ENCODE data around the gene SDCCAG8. TPM values are rescaled to one million over a fixed set of nuclear protein-coding genes. Genes with fewer than 3 reads are reported as not detected.

Gene SDCCAG8
- total RNA-seq, 1 donor from 2014 or later, result 24.5 TPM

GRCh38 chr1:243415663-243416408 lies 160.0 kb downstream of the SDCCAG8 start:
- peaks cover 11% of the 10 kb centered on the region for H3K36me3 ChIP-seq (ENCODE audit: insufficient read depth, low read length)
- FAIRE-seq, result no peak
- no peaks in the 10 kb centered on the region for H3K9me3 Mint-ChIP-seq (ENCODE audit: unreplicated experiment)
- H3K4me3 Mint-ChIP-seq (ENCODE audit: unreplicated experiment), result no peak overlapping the region
- H3K27me3 ChIP-seq (ENCODE audit: insufficient read depth, low read length), result no peaks in the 10 kb centered on the region
- no peaks in the 10 kb centered on the region for H3K9me3 ChIP-seq (ENCODE audit: insufficient read depth, low read depth, low read length)
- H3K4me1 ChIP-seq (ENCODE audit: insufficient read depth, low read length), result peaks cover 3% of the 10 kb centered on the region
- peaks cover 9% of the 10 kb centered on the region for H3K36me3 Mint-ChIP-seq (ENCODE audit: low read depth, unreplicated experiment)
- no peaks in the 10 kb centered on the region for H3K79me2 ChIP-seq (ENCODE audit: insufficient read depth, low read length)
- no peaks in the 10 kb centered on the region for H3K27me3 Mint-ChIP-seq (ENCODE audit: low read depth, unreplicated experiment)
- no peak overlapping the region for H3K27ac Mint-ChIP-seq (ENCODE audit: unreplicated experiment)
- no peak for TF ChIP-seq CTCF (IDR thresholded peaks at IDR 0.05; ENCODE audit: insufficient read depth, low read depth, low read length)
- TF ChIP-seq EZH2 (IDR thresholded peaks at IDR 0.05; ENCODE audit: insufficient read depth, low read length), result no peak
- no peaks in the 10 kb centered on the region for H4K20me1 ChIP-seq (ENCODE audit: insufficient read depth, low read length)
- H2AFZ ChIP-seq (ENCODE audit: low read depth, low read length), result no peak overlapping the region
- no peak overlapping the region for H3K4me3 ChIP-seq (ENCODE audit: insufficient read depth, low read depth, low read length)
- peaks cover 4% of the 10 kb centered on the region for H3K4me1 Mint-ChIP-seq (ENCODE audit: low read depth, unreplicated experiment)
- no peak overlapping the region for H3K27ac ChIP-seq (ENCODE audit: low read depth, low read length)
- no peak for DNase-seq (ENCODE audit: low read depth)
- H3K9ac ChIP-seq (ENCODE audit: low read length), result no peak overlapping the region
- no peak overlapping the region for H3K4me2 ChIP-seq (ENCODE audit: low read length)

- no peak overlapping the region for H2AFZ ChIP-seq (ENCODE audit: low read depth, low read length)
- Mint-ChIP-seq H3K4me1 (ENCODE audit: low read depth, unreplicated experiment) (peaks cover 6% of the 10 kb centered on the region), H3K27ac (ENCODE audit: unreplicated experiment) (no peak overlapping the region), H3K36me3 (ENCODE audit: low read depth, unreplicated experiment) (peaks cover 9% of the 10 kb centered on the region), H3K27me3 (ENCODE audit: low read depth, unreplicated experiment) (no peaks in the 10 kb centered on the region), H3K4me3 (ENCODE audit: unreplicated experiment) (no peak overlapping the region), H3K9me3 (ENCODE audit: unreplicated experiment) (no peaks in the 10 kb centered on the region)
- FAIRE-seq, result no peak
- no peak for DNase-seq (ENCODE audit: low read depth)
- no peak overlapping the region for H3K27ac ChIP-seq (ENCODE audit: low read depth, low read length)
- no peak for TF ChIP-seq CTCF (IDR thresholded peaks at IDR 0.05; ENCODE audit: insufficient read depth, low read depth, low read length)
- no peak for TF ChIP-seq EZH2 (IDR thresholded peaks at IDR 0.05; ENCODE audit: insufficient read depth, low read length)
- no peaks in the 10 kb centered on the region for H4K20me1 ChIP-seq (ENCODE audit: insufficient read depth, low read length)
- peaks cover 11% of the 10 kb centered on the region for H3K36me3 ChIP-seq (ENCODE audit: insufficient read depth, low read length)
- H3K4me3 ChIP-seq (ENCODE audit: insufficient read depth, low read depth, low read length), result no peak overlapping the region
- H3K4me1 ChIP-seq (ENCODE audit: insufficient read depth, low read length), result peaks cover 9% of the 10 kb centered on the region
- H3K4me2 ChIP-seq (ENCODE audit: low read length), result no peak overlapping the region
- no peaks in the 10 kb centered on the region for H3K27me3 ChIP-seq (ENCODE audit: insufficient read depth, low read length)
- no peaks in the 10 kb centered on the region for H3K79me2 ChIP-seq (ENCODE audit: insufficient read depth, low read length)
- no peak overlapping the region for H3K9ac ChIP-seq (ENCODE audit: low read length)
- no peaks in the 10 kb centered on the region for H3K9me3 ChIP-seq (ENCODE audit: insufficient read depth, low read depth, low read length)
Measured at GRCh38 chr1:243416495-243416894, 160.7 kb downstream of the SDCCAG8 start.

Measured in astrocyte (in vitro differentiated cells and primary cell).